ENCODE results near the gene PDE2A. TPM values are rescaled to one million over a fixed set of nuclear protein-coding genes. Genes with fewer than 3 reads are reported as not detected.

The PDE2A gene
- total and polyA plus RNA-seq, 2 experiments from 2014 or later, result 0.60 to 2.2 TPM

DNA sequence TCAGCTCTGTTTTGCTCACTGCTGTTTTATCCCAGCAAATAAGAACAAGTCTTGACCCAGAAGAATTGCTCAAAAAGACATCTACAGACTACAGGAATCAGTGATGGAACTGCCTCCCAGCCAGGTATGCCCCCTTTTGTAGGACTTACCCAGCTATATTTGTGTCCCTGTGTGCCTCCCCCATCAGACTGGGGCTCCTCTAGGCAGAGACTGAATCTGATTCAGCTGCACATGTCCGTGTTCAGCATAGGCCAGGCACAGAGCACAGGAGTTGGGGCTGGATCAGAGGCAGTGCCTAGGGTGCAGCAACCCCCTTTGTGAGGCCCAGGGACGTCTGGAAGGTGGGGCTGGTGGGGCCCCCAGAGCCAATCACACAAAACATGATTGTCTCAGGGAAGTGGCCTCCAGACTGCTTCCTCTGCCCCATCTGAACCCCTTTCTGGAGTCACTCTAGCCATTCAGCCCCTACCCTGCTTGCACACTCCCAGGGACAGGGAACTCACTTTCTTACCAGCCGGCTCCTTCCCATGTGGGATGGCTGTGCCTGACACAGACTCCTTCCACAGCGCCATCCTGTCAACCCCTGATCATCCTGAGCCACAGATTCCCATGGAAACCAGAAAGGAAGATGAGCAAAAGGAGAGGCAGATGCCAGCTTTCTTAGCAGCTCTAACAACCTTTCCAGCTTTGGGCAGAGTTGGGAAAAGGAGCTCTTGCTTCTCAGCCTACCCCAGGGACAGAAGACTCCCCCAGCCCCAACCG, 24.8 kb downstream of the PDE2A start:
- H3K9me3 ChIP-seq (ENCODE audit: low read depth), result no peaks in the 10 kb centered on the region
- H3K27ac ChIP-seq, result no peak overlapping the region
- H3K9me2 ChIP-seq (replicated peaks; ENCODE audit: insufficient read depth), result no peaks in the 10 kb centered on the region
- H3K27me3 ChIP-seq, result no peaks in the 10 kb centered on the region
- H3K79me2 ChIP-seq, result no peaks in the 10 kb centered on the region
- no peaks in the 10 kb centered on the region for H3K36me3 ChIP-seq (replicated peaks; ENCODE audit: insufficient read depth, low read depth)
- no peak overlapping the region for H3K4me3 ChIP-seq
- no peak for DNase-seq (ENCODE audit: low spot score)
- H2AFZ ChIP-seq, result no peak overlapping the region
- no peaks in the 10 kb centered on the region for H3K4me1 ChIP-seq (ENCODE audit: insufficient read depth)
- TF ChIP-seq, protein P1, sequence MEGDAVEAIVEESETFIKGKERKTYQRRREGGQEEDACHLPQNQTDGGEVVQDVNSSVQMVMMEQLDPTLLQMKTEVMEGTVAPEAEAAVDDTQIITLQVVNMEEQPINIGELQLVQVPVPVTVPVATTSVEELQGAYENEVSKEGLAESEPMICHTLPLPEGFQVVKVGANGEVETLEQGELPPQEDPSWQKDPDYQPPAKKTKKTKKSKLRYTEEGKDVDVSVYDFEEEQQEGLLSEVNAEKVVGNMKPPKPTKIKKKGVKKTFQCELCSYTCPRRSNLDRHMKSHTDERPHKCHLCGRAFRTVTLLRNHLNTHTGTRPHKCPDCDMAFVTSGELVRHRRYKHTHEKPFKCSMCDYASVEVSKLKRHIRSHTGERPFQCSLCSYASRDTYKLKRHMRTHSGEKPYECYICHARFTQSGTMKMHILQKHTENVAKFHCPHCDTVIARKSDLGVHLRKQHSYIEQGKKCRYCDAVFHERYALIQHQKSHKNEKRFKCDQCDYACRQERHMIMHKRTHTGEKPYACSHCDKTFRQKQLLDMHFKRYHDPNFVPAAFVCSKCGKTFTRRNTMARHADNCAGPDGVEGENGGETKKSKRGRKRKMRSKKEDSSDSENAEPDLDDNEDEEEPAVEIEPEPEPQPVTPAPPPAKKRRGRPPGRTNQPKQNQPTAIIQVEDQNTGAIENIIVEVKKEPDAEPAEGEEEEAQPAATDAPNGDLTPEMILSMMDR (IDR thresholded peaks at IDR 0.05; ENCODE audit: poor library complexity), result no peak
- no peak for TF ChIP-seq EZH2phosphoT487 (IDR thresholded peaks at IDR 0.05; ENCODE audit: low read depth, severe bottlenecking, unreplicated experiment)
- TF ChIP-seq EZH2 (IDR thresholded peaks at IDR 0.05; ENCODE audit: borderline replicate concordance), result no peak
- H4K20me1 ChIP-seq (ENCODE audit: insufficient read depth, poor library complexity, severe bottlenecking), result no peaks in the 10 kb centered on the region
- WGBS (ENCODE audit: low lambda C conversion rate, missing lambda C conversion rate), result 81% methylated on average over 5 of the region's 5 CpGs
- H3K4me2 ChIP-seq, result no peak overlapping the region

DNA sequence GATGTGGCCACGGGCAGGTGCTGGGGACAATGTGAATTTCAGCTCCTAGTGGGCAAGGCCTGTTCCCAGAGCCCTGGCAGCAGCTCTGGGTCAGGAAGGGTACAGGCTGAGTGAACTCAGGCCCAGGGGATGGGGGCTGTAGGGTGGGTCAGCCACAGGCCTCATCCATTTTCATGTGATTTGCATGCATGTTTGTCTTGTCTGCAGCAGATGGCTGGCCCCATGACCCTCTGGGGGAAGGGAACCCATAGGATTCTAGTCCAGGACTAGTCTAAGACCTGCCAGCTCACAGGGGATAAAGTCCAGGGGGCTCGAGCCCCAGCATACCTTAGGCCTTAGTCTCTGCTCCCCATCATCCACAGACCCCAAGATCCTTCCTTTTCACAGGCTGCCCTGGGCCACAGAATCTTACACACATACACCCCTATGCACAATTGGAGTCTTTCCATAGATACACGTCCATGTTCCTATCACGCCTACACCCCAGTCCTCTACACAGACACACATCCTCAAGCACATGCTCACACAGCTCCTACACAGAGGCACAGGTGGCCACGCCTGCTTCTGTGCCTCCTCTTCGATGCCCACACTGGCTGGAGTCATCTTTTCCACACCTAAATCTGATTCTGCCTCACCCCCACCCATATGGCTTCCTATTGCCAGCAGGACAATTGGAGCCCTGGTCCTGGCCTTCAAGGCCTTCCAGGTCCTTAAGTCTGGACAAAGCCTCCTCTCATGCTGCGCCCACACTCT, 25.7 kb downstream of the PDE2A start:
- Histone ChIP-seq H3K27me3 (no peaks in the 10 kb centered on the region), H3K4me2 (no peak overlapping the region), H4K20me1 (ENCODE audit: insufficient read depth, poor library complexity, severe bottlenecking) (no peaks in the 10 kb centered on the region), H3K4me1 (ENCODE audit: insufficient read depth) (no peaks in the 10 kb centered on the region), H3K79me2 (no peaks in the 10 kb centered on the region), H3K27ac (no peak overlapping the region), H2AFZ (no peak overlapping the region), H3K9me3 (ENCODE audit: low read depth) (no peaks in the 10 kb centered on the region), H3K9me2 (replicated peaks; ENCODE audit: insufficient read depth) (no peaks in the 10 kb centered on the region), H3K36me3 (replicated peaks; ENCODE audit: insufficient read depth, low read depth) (no peaks in the 10 kb centered on the region), H3K4me3 (no peak overlapping the region)
- TF ChIP-seq, protein P1 (IDR thresholded peaks at IDR 0.05; ENCODE audit: poor library complexity), result no peak
- TF ChIP-seq EZH2 (IDR thresholded peaks at IDR 0.05; ENCODE audit: borderline replicate concordance) (no peak), EZH2phosphoT487 (IDR thresholded peaks at IDR 0.05; ENCODE audit: low read depth, severe bottlenecking, unreplicated experiment) (no peak)
- 84% methylated on average over 7 of the region's 7 CpGs for WGBS (ENCODE audit: low lambda C conversion rate, missing lambda C conversion rate)
- DNase-seq (ENCODE audit: low spot score), result no peak

DNA sequence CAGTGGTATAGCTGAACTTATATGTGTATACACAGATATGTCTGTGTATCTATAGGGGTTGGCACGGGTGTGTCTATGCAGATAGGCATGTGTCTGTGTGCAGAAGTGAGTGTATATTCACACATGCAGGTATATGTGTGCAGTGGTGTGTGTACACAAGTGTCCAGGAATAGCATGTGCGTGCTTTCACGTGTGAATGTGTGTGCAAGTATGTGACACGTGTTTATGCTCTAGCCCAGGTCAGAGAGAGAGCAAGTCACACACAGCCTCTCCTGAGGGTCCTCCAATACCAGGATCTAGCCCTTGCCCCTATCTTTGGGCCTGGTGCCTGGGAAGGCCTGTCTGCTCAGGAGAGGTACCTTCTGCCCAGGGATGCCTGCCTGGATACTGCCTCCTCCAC, 26.3 kb downstream of the PDE2A start:
- no peaks in the 10 kb centered on the region for H3K9me2 ChIP-seq (replicated peaks; ENCODE audit: insufficient read depth)
- no peaks in the 10 kb centered on the region for H4K20me1 ChIP-seq (ENCODE audit: insufficient read depth, poor library complexity, severe bottlenecking)
- no peak overlapping the region for H3K4me2 ChIP-seq
- H3K36me3 ChIP-seq (replicated peaks; ENCODE audit: insufficient read depth, low read depth), result no peaks in the 10 kb centered on the region
- no peak for DNase-seq (ENCODE audit: low spot score)
- H3K79me2 ChIP-seq, result no peaks in the 10 kb centered on the region
- H2AFZ ChIP-seq, result no peak overlapping the region
- H3K9me3 ChIP-seq (ENCODE audit: low read depth), result no peaks in the 10 kb centered on the region
- WGBS (ENCODE audit: low lambda C conversion rate, missing lambda C conversion rate), result 92% methylated on average over 4 of the region's 4 CpGs
- H3K27me3 ChIP-seq, result no peaks in the 10 kb centered on the region
- H3K4me3 ChIP-seq, result no peak overlapping the region
- no peak overlapping the region for H3K27ac ChIP-seq
- H3K4me1 ChIP-seq (ENCODE audit: insufficient read depth), result peaks cover under 1% of the 10 kb centered on the region
- no peak for TF ChIP-seq EZH2phosphoT487 (IDR thresholded peaks at IDR 0.05; ENCODE audit: low read depth, severe bottlenecking, unreplicated experiment)
- TF ChIP-seq EZH2 (IDR thresholded peaks at IDR 0.05; ENCODE audit: borderline replicate concordance), result no peak
- TF ChIP-seq, protein P1 (IDR thresholded peaks at IDR 0.05; ENCODE audit: poor library complexity), result no peak
